Femur (tissue), 1 donor: ENCODE measurements around the gene ZNF595.
"Not testable (repeated sequence)": the region's sequence is repeated elsewhere in the genome, so short reads cannot be mapped to it uniquely, and the experiment has no call there.

Experiments
- DNase-seq: peaks from one replicate; pipeline ENCODE4 v3.0.0-alpha.2; 2017

Gene ZNF595

GRCh38 chr4:86559-87324, 33.6 kb downstream of the ZNF595 start:
- DNase-seq: not testable (repeated sequence)

GRCh38 chr4:98386-98785, 45.3 kb downstream of the ZNF595 start:
- DNase-seq: no peak

GRCh38 chr4:99863-100262, 46.7 kb downstream of the ZNF595 start:
- DNase-seq: no peak

- DNase-seq: no peak
Observed at GRCh38 chr4:107083-107443, 53.9 kb downstream of the ZNF595 start.

GRCh38 chr4:107444-108429, 54.6 kb downstream of the ZNF595 start:
- DNase-seq: no peak

GRCh38 chr4:112771-113170, 59.6 kb downstream of the ZNF595 start:
- DNase-seq: no peak

- no peak for DNase-seq
Observed at GRCh38 chr4:113732-114131, 60.6 kb downstream of the ZNF595 start.

GRCh38 chr4:114149-114548, 61.0 kb downstream of the ZNF595 start:
- no peak for DNase-seq

GRCh38 chr4:116499-116898, 63.4 kb downstream of the ZNF595 start:
- DNase-seq: no peak

GRCh38 chr4:120616-121015, 67.5 kb downstream of the ZNF595 start:
- DNase-seq: no peak

GRCh38 chr4:121408-122084, 68.4 kb downstream of the ZNF595 start:
- DNase-seq: no peak

- not testable (repeated sequence) for DNase-seq
Observed at GRCh38 chr4:123922-124274, 70.8 kb downstream of the ZNF595 start.

GRCh38 chr4:124275-125081, 71.4 kb downstream of the ZNF595 start, which contains the start of gene ZNF718:
Gene ZNF718 (plus strand): TSS chr4:124501. CDS start chr4:124671, 170 bp downstream.
- peak; percentile 96 for DNase-seq

GRCh38 chr4:125091-125771, 72.1 kb downstream of the ZNF595 start:
- no peak for DNase-seq

GRCh38 chr4:125833-126232, 72.7 kb downstream of the ZNF595 start:
- DNase-seq: no peak

GRCh38 chr4:132483-132882, 79.4 kb downstream of the ZNF595 start:
- DNase-seq: no peak
